Endometrial microvascular endothelial cells (primary cell): Measurements from ENCODE around the gene RIGI. TPM values are rescaled to one million over a fixed set of nuclear protein-coding genes. Genes with fewer than 3 reads are reported as not detected.
"Not testable (repeated sequence)": the region's sequence is repeated elsewhere in the genome, so short reads cannot be mapped to it uniquely, and the experiment has no call there.

Source experiments
- in situ Hi-C: cut with HindIII; loops from 2 replicates; pipeline ENCODE4 v1.10.0; 2017; ENCODE audit warnings: low sequenced_read_pairs, low pct_unique_long_range_greater_than_20kb; ENCODE audit errors: inconsistent ontology term
- total RNA-seq: library from RNA; depleted of rRNA; stranded (reverse); fragments of >200 nt; gene quantifications from one replicate; pipeline ENCODE4 v1.2.3, GENCODE V29; 2015; ENCODE audit errors: inconsistent ontology term

Gene RIGI
- 38.1 TPM for total RNA-seq

- in situ Hi-C loops: no loop called here
These were observed at the start of gene RIGI for GRCh38 chr9:32526041-32526706. RIGI (minus strand) TSS chr9:32526196; CDS start chr9:32526166, 30 bp downstream.

GRCh38 chr9:32574858-32575257 lies 48.9 kb upstream of the RIGI start:
- in situ Hi-C loops: no loop called here

- in situ Hi-C loops: no loop called here
These were observed 47.8 kb upstream of the RIGI start for GRCh38 chr9:32573821-32574220.

- in situ Hi-C loops: no loop called here
These were observed 47.0 kb upstream of the RIGI start, which contains the start of gene NDUFB6 for GRCh38 chr9:32572900-32573523. NDUFB6 (minus strand) TSS chr9:32573159; CDS start chr9:32573060, 99 bp downstream.

- in situ Hi-C loops: no loop called here
These were observed 46.2 kb upstream of the RIGI start for GRCh38 chr9:32571969-32572899.

- in situ Hi-C loops: no loop called here
These were observed 44.3 kb upstream of the RIGI start for GRCh38 chr9:32570262-32570661.

GRCh38 chr9:32566770-32567169 lies 40.8 kb upstream of the RIGI start:
- in situ Hi-C loops: no loop called here

- in situ Hi-C loops: no loop called here
These were observed 40.0 kb upstream of the RIGI start for GRCh38 chr9:32565967-32566366.

- in situ Hi-C loops: no loop called here
These were observed 32.5 kb upstream of the RIGI start for GRCh38 chr9:32558408-32558934.

- in situ Hi-C loops: no loop called here
These were observed 28.6 kb upstream of the RIGI start for GRCh38 chr9:32554591-32554990.

GRCh38 chr9:32554107-32554506 lies 28.1 kb upstream of the RIGI start:
- in situ Hi-C loops: no loop called here

- in situ Hi-C loops: no loop called here
These were observed 26.3 kb upstream of the RIGI start, which contains the start of the genes SMIM27 and TOPORS for GRCh38 chr9:32552172-32552872. SMIM27 (plus strand) TSS chr9:32552327; CDS start chr9:32552435, 108 bp downstream. TOPORS (minus strand) TSS chr9:32552586; CDS start chr9:32552436, 150 bp downstream.

GRCh38 chr9:32551276-32552051 lies 25.5 kb upstream of the RIGI start:
- in situ Hi-C loops: no loop called here

GRCh38 chr9:32550562-32551275 lies 24.7 kb upstream of the RIGI start:
- in situ Hi-C loops: no loop called here

- in situ Hi-C loops: no loop called here
These were observed 24.2 kb upstream of the RIGI start for GRCh38 chr9:32550150-32550561.

- in situ Hi-C loops: not testable (repeated sequence)
These were observed 22.2 kb upstream of the RIGI start for GRCh38 chr9:32548213-32548612.

- in situ Hi-C loops: no loop called here
These were observed 19.9 kb upstream of the RIGI start for GRCh38 chr9:32545884-32546283.
